PC-9 (cell line): ENCODE data around the gene NEDD8. TPM values are rescaled to one million over a fixed set of nuclear protein-coding genes. Genes with fewer than 3 reads are reported as not detected.

ENCODE experiments used
- BruUV-seq: library from RNA; stranded (reverse); fragments of 400-500 nt; replicated peaks from 2 replicates; lab custom pipeline; 2021; lab: Mats Ljungman, UMichigan
- CTCF ChIA-PET: fragments of 300-600 bp; sonication (Branson Sonifier 250); formaldehyde crosslinking; loops from one replicate; lab custom pipeline; 2022; ENCODE audit warnings: antibody characterized with exemption; lab: Charles Lee
- POLR2A ChIA-PET: fragments of 300-600 bp; sonication (Branson Sonifier 250); formaldehyde crosslinking; loops from one replicate; lab custom pipeline; 2022; ENCODE audit warnings: antibody characterized with exemption; ENCODE audit not compliant: unreplicated experiment; lab: Charles Lee
- DNase-seq, 2 experiments: peaks; one replicate each; pipeline versions ENCODE4 v3.0.0 to v3.0.0-alpha.2; 2015 to 2022; ENCODE audit warnings: mixed read lengths in 1 of 2
- H2AFZ ChIP-seq: fragments of 200-600 bp; sonication (generic); 2 replicates; pipeline ENCODE4 v1.8.1; 2017; ENCODE audit warnings: antibody characterized with exemption
- H3F3A ChIP-seq: fragments of 200-600 bp; sonication (generic); 2 replicates; pipeline ENCODE4 v1.8.1; 2017; ENCODE audit warnings: antibody characterized with exemption, mild to moderate bottlenecking, low read depth; ENCODE audit not compliant: insufficient read depth
- H3K27ac ChIP-seq: fragments of 200-600 bp; sonication (generic); 2 replicates; pipeline ENCODE4 v1.6.1; 2016; ENCODE audit warnings: mixed run types
- H3K27me3 ChIP-seq: fragments of 200-600 bp; sonication (generic); 2 replicates; pipeline ENCODE4 v1.6.1; 2016; ENCODE audit warnings: low read depth, mixed run types; ENCODE audit not compliant: insufficient read depth
- H3K36me3 ChIP-seq: fragments of 200-600 bp; sonication (generic); 2 replicates; pipeline ENCODE4 v1.6.1; 2016; ENCODE audit warnings: low read depth, mixed run types
- H3K4me1 ChIP-seq: fragments of 200-600 bp; sonication (generic); replicated peaks from 2 replicates; pipeline ENCODE4 v1.6.1; 2016; ENCODE audit warnings: mixed run types; ENCODE audit not compliant: insufficient read depth
- H3K4me2 ChIP-seq: fragments of 200-600 bp; sonication (generic); 2 replicates; pipeline ENCODE4 v1.6.1; 2017; ENCODE audit warnings: mixed run types
- H3K4me3 ChIP-seq: fragments of 200-600 bp; sonication (generic); 2 replicates; pipeline ENCODE4 v1.6.1; 2016; ENCODE audit warnings: mixed run types
- H3K79me2 ChIP-seq: fragments of 200-600 bp; sonication (generic); 2 replicates; pipeline ENCODE4 v1.6.1; 2017; ENCODE audit warnings: low read depth, mixed run types
- H3K9me2 ChIP-seq: fragments of 200-600 bp; sonication (generic); 2 replicates; pipeline ENCODE4 v1.8.1; 2017; ENCODE audit warnings: mild to moderate bottlenecking; ENCODE audit not compliant: insufficient read depth
- H3K9me3 ChIP-seq: fragments of 200-600 bp; sonication (generic); 2 replicates; pipeline ENCODE4 v1.8.1; 2016; ENCODE audit warnings: low read depth; ENCODE audit not compliant: insufficient read depth
- H4K20me1 ChIP-seq: fragments of 200-600 bp; sonication (generic); 2 replicates; pipeline ENCODE4 v1.8.1; 2017; ENCODE audit not compliant: insufficient read depth
- EZH2 ChIP-seq: fragments of 200-600 bp; sonication (generic); IDR thresholded peaks from 2 replicates; pipeline ENCODE4 v1.8.0; 2017; ENCODE audit warnings: antibody characterized with exemption, low read depth
- intact Hi-C: fragments of 100-400 bp; cut with micrococcal nuclease; formaldehyde crosslinking; loops from one replicate; pipeline ENCODE4 v1.10.0; 2022; ENCODE audit not compliant: unreplicated experiment
- total RNA-seq: library from RNA; stranded (reverse); gene quantifications from 2 replicates; pipeline ENCODE4 v1.2.3, GENCODE V29; 2021
- TF ChIP-seq, protein P1 (sequence below): fragments of 200-600 bp; sonication (generic); conservative IDR thresholded peaks from 2 replicates; pipeline ENCODE4 v1.6.1; 2017; ENCODE audit warnings: mixed run types, antibody characterized with exemption, mild to moderate bottlenecking, moderate library complexity

The NEDD8 gene
- total RNA-seq, 1 experiment from 2014 or later: 179 TPM

DNA sequence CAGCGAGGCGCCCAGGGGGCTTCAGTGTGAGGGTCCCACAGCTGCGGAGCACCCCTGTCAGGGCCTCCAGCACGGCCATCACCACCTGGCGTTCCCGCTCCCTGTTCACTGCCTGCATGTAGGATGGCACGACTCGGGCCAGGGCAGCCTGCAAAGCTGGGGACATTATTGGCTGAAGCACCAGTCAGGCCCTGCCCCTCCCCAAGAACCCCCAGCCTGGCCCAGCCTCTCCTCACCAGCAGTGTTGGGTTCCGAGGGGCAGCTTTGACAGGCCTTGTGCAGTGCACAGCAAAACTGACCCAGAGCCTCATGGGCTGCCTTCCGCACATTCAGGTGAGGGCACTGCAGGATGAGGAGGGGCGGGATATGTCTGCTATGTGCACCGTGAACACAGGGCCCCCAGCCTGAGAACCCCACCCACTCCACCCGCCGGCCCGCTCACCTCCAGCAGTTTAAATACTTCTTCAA is 49.1 kb downstream of the NEDD8 start:
- no peaks in the 10 kb centered on the region; the same call in 1 of the 2 replicates for H4K20me1 ChIP-seq
- H3K4me1 ChIP-seq: peaks cover 6% of the 10 kb centered on the region
- BruUV-seq: no TSS peak
- no peaks in the 10 kb centered on the region for H3K9me3 ChIP-seq
- ChIA-PET POLR2A (interaction anchor here (0.8 kb wide), 1 partner anchor 33 kb away, joined by 4 read pairs; no protein-coding TSS in a partner anchor), CTCF (no interaction called here)
- intact Hi-C loops: no loop called here
- no peak overlapping the region for H2AFZ ChIP-seq
- peaks cover 13% of the 10 kb centered on the region for H3K79me2 ChIP-seq
- H3K9me2 ChIP-seq: no peaks in the 10 kb centered on the region
- TF ChIP-seq, protein P1, sequence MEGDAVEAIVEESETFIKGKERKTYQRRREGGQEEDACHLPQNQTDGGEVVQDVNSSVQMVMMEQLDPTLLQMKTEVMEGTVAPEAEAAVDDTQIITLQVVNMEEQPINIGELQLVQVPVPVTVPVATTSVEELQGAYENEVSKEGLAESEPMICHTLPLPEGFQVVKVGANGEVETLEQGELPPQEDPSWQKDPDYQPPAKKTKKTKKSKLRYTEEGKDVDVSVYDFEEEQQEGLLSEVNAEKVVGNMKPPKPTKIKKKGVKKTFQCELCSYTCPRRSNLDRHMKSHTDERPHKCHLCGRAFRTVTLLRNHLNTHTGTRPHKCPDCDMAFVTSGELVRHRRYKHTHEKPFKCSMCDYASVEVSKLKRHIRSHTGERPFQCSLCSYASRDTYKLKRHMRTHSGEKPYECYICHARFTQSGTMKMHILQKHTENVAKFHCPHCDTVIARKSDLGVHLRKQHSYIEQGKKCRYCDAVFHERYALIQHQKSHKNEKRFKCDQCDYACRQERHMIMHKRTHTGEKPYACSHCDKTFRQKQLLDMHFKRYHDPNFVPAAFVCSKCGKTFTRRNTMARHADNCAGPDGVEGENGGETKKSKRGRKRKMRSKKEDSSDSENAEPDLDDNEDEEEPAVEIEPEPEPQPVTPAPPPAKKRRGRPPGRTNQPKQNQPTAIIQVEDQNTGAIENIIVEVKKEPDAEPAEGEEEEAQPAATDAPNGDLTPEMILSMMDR: no peak
- no peak for TF ChIP-seq EZH2
- no peak for DNase-seq
- H3F3A ChIP-seq: no peaks in the 10 kb centered on the region
- H3K27ac ChIP-seq: no peak overlapping the region
- H3K4me2 ChIP-seq: no peak overlapping the region
- no peaks in the 10 kb centered on the region for H3K36me3 ChIP-seq
- H3K27me3 ChIP-seq: no peaks in the 10 kb centered on the region
- H3K4me3 ChIP-seq: no peak overlapping the region

DNA sequence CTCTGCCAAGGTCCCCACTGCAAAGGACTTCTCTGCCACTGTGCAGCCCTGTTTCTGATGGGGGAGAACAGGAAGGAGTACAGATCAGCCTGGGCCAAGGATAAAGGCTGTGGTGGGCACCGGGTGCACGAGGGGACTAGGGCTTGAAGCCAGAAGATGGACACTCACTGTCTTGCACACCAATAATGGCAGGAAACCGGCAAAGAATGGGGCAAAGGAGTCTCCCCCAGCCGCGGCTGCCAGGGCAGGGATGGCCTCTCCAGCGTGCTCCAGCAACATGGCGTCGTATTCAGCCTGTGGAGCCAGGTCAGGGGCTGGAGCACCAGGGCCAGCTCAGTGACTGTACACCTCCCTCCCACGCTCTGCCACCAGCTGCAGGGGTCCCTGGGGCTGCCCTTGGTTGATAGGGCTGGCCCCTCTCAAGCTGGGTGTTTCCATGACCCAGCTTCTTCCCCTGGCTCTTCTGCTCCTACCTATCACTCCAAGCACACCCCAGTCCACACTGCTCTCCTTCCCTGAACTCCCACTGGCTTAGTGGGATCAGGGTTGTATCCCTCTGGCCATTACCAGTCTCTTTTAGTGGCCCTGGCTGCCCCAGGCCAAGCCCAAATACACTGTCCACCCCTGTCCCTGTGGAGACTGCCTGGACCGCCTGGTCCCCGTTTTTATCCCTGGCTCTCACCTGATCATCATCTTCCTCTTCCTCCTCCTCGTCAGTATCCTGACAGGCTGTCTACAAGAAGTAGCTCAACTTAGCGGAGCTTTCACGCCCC is 49.9 kb downstream of the NEDD8 start:
- Histone ChIP-seq H3K27me3 (no peaks in the 10 kb centered on the region), H3K9me2 (no peaks in the 10 kb centered on the region), H3K9me3 (no peaks in the 10 kb centered on the region), H3K4me1 (no peaks in the 10 kb centered on the region), H3F3A (no peaks in the 10 kb centered on the region), H3K79me2 (peaks cover 6% of the 10 kb centered on the region; the same call in 1 of the 2 replicates), H3K27ac (no peak overlapping the region), H2AFZ (no peak overlapping the region), H4K20me1 (no peaks in the 10 kb centered on the region; the same call in 1 of the 2 replicates), H3K4me2 (no peak overlapping the region), H3K4me3 (no peak overlapping the region), H3K36me3 (no peaks in the 10 kb centered on the region)
- POLR2A ChIA-PET: no interaction called here
- no TSS peak for BruUV-seq
- no peak for TF ChIP-seq EZH2
- TF ChIP-seq, protein P1: no peak
- no peak for DNase-seq
- CTCF ChIA-PET: no interaction called here
- intact Hi-C loops: no loop called here

DNA sequence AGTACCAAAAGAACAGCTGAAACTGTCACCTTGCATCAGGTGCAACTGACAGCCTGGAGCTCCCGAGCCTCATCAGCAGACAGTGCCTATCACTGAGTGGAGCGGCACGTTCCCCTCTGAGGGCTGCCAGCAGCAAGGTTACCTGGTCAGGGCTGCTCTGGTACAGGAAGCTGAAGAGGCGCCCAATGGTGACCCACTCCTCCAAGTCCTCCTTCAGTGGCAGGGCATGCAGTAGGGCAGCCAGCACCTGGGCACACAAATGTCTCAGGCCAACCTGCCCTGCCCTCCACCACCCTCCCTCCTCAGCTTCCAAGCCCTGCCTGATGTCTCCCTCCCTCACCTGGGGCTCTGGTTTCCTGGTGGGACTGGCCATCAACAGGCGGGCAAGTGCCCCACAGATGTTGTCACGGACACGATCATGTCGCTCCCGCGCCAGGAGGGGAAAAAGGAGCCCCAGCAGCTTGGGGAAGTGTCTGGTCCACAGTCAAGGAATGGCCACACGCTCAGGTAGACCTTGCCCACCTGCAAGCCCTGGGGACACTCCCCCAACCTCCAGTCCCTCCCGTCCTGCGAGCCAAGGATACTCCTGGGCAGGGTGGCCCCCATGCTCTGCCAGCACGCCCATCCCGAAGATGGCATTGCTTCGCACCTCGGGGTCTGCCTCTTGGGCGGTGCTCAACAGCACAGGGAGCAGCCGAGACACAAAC is 50.6 kb downstream of the NEDD8 start:
- TF ChIP-seq, protein P1: no peak
- no peak for TF ChIP-seq EZH2
- Histone ChIP-seq H3K27ac (no peak overlapping the region), H3K9me2 (no peaks in the 10 kb centered on the region), H3K79me2 (no peaks in the 10 kb centered on the region), H4K20me1 (no peaks in the 10 kb centered on the region; the same call in 1 of the 2 replicates), H3K4me1 (no peaks in the 10 kb centered on the region), H3K4me3 (no peak overlapping the region), H3K9me3 (no peaks in the 10 kb centered on the region), H2AFZ (no peak overlapping the region), H3K4me2 (no peak overlapping the region), H3K36me3 (no peaks in the 10 kb centered on the region), H3K27me3 (no peaks in the 10 kb centered on the region), H3F3A (no peaks in the 10 kb centered on the region; the same call in 1 of the 2 replicates)
- no TSS peak for BruUV-seq
- intact Hi-C loops: no loop called here
- ChIA-PET POLR2A (interaction anchor here (0.7 kb wide), 1 partner anchor 21 kb away, joined by 3 read pairs; no protein-coding TSS in a partner anchor), CTCF (no interaction called here)
- no peak for DNase-seq
